ENCODE data around the gene NRP2. TPM values are rescaled to one million over a fixed set of nuclear protein-coding genes. Genes with fewer than 3 reads are reported as not detected.
A peak's percentile ranks its signal among the peaks of the same experiment; 100 is the strongest.

Gene NRP2
- total RNA-seq, 2 experiments from 2014 or later = 0.63 to 1.6 TPM

GRCh38 chr2:205681401-205682238, 681 bp upstream of the NRP2 start:
- H3K4me1 Mint-ChIP-seq (ENCODE audit: low read depth) = peaks cover 22% of the 10 kb centered on the region
- intact Hi-C loops (cut with micrococcal nuclease) = no loop called here
- peaks cover 56% of the 10 kb centered on the region for H3K27me3 Mint-ChIP-seq
- no peak overlapping the region for H3K27ac Mint-ChIP-seq
- DNase-seq (no peak), ATAC-seq (no peak)
- no peaks in the 10 kb centered on the region for H3K36me3 Mint-ChIP-seq (ENCODE audit: low read depth)
- POLR2A ChIA-PET = interaction anchor here (0.5 kb wide), 1 partner anchor 818 kb away, joined by 3 read pairs; no protein-coding TSS in a partner anchor
- H3K4me3 Mint-ChIP-seq = peak overlapping the region; percentile 60
- CTCF ChIA-PET = interaction anchor here (0.9 to 1.8 kb wide), 2 partner anchors 25 to 85 kb away, joined by 3 to 6 read pairs; no protein-coding TSS in a partner anchor
- TF ChIP-seq, protein P1, sequence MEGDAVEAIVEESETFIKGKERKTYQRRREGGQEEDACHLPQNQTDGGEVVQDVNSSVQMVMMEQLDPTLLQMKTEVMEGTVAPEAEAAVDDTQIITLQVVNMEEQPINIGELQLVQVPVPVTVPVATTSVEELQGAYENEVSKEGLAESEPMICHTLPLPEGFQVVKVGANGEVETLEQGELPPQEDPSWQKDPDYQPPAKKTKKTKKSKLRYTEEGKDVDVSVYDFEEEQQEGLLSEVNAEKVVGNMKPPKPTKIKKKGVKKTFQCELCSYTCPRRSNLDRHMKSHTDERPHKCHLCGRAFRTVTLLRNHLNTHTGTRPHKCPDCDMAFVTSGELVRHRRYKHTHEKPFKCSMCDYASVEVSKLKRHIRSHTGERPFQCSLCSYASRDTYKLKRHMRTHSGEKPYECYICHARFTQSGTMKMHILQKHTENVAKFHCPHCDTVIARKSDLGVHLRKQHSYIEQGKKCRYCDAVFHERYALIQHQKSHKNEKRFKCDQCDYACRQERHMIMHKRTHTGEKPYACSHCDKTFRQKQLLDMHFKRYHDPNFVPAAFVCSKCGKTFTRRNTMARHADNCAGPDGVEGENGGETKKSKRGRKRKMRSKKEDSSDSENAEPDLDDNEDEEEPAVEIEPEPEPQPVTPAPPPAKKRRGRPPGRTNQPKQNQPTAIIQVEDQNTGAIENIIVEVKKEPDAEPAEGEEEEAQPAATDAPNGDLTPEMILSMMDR (IDR thresholded peaks at IDR 0.05) = no peak
- H3K9me3 Mint-ChIP-seq = no peaks in the 10 kb centered on the region

GRCh38 chr2:205682971-205683501, 735 bp downstream of the NRP2 start:
- Mint-ChIP-seq H3K27me3 (peaks cover 70% of the 10 kb centered on the region), H3K4me1 (ENCODE audit: low read depth) (peaks cover 22% of the 10 kb centered on the region), H3K27ac (no peak overlapping the region), H3K36me3 (ENCODE audit: low read depth) (no peaks in the 10 kb centered on the region), H3K4me3 (peak overlapping the region; percentile 69), H3K9me3 (no peaks in the 10 kb centered on the region)
- POLR2A ChIA-PET = no interaction called here
- intact Hi-C loops (cut with micrococcal nuclease) = no loop called here
- DNase-seq = no peak
- ATAC-seq = no peak
- TF ChIP-seq, protein P1 (IDR thresholded peaks at IDR 0.05) = no peak
- CTCF ChIA-PET = interaction anchor here (1.4 to 1.9 kb wide), 3 partner anchors 38 to 801 kb away, joined by 3 to 4 read pairs (median 4); no protein-coding TSS in a partner anchor

GRCh38 chr2:205683502-205684367, 1.4 kb downstream of the NRP2 start:
- Mint-ChIP-seq H3K27ac (no peak overlapping the region), H3K36me3 (ENCODE audit: low read depth) (no peaks in the 10 kb centered on the region), H3K4me1 (ENCODE audit: low read depth) (peaks cover 21% of the 10 kb centered on the region), H3K4me3 (no peak overlapping the region), H3K9me3 (no peaks in the 10 kb centered on the region), H3K27me3 (peaks cover 75% of the 10 kb centered on the region)
- intact Hi-C loops (cut with micrococcal nuclease) = no loop called here
- ChIA-PET POLR2A (no interaction called here), CTCF (interaction anchor here (1.3 to 1.9 kb wide), 4 partner anchors 8 to 802 kb away, joined by 3 to 8 read pairs (median 4); no protein-coding TSS in a partner anchor)
- DNase-seq = no peak
- ATAC-seq = no peak
- TF ChIP-seq, protein P1 (IDR thresholded peaks at IDR 0.05) = no peak

GRCh38 chr2:205684871-205685313, 2.6 kb downstream of the NRP2 start:
- intact Hi-C loops (cut with micrococcal nuclease) = no loop called here
- peaks cover 78% of the 10 kb centered on the region for H3K27me3 Mint-ChIP-seq
- CTCF ChIA-PET = interaction anchor here (1.3 kb wide), 1 partner anchor 9 kb away, joined by 8 read pairs; no protein-coding TSS in a partner anchor
- H3K9me3 Mint-ChIP-seq = no peaks in the 10 kb centered on the region
- DNase-seq (no peak), ATAC-seq (no peak)
- H3K4me1 Mint-ChIP-seq (ENCODE audit: low read depth) = peaks cover 18% of the 10 kb centered on the region
- POLR2A ChIA-PET = no interaction called here
- H3K36me3 Mint-ChIP-seq (ENCODE audit: low read depth) = no peaks in the 10 kb centered on the region
- TF ChIP-seq, protein P1 (IDR thresholded peaks at IDR 0.05) = no peak
- H3K4me3 Mint-ChIP-seq = peak overlapping the region; percentile 40
- H3K27ac Mint-ChIP-seq = no peak overlapping the region
